Small intestine (tissue), 7 donors: ENCODE measurements around the gene CDS1. TPM values are rescaled to one million over a fixed set of nuclear protein-coding genes. Genes with fewer than 3 reads are reported as not detected.

ENCODE experiments used
- DNase-seq, 2 donors: peaks; one replicate each; pipeline versions ENCODE4 v3.0.0 to v3.0.0-alpha.2; 2013
- FAIRE-seq: peaks from 2 replicates; lab custom pipeline; 2012; peaks lifted over from hg19 to GRCh38; lab: Jason Lieb, UNC
- H3K27ac ChIP-seq, 3 donors: one replicate each; pipeline ENCODE4 v1.5.1; 2013; ENCODE audit warnings: low read length in 2 of 3, mild to moderate bottlenecking in 2 of 3, control low read depth in 1 of 3, inconsistent platforms in 1 of 3, low read depth in 1 of 3, moderate library complexity in 1 of 3
- H3K27me3 ChIP-seq, 3 donors: one replicate each; pipeline ENCODE4 v1.6.1; 2013; ENCODE audit warnings: low read length in 3 of 3, inconsistent platforms in 1 of 3; ENCODE audit not compliant: control insufficient read depth in 3 of 3, insufficient read depth in 3 of 3
- H3K36me3 ChIP-seq, 3 donors: one replicate each; pipeline ENCODE4 v1.6.1; 2013; ENCODE audit warnings: low read length in 3 of 3, inconsistent platforms in 1 of 3, low read depth in 1 of 3, mild to moderate bottlenecking in 1 of 3, moderate library complexity in 1 of 3; ENCODE audit not compliant: control insufficient read depth in 3 of 3, insufficient read depth in 2 of 3
- H3K4me1 ChIP-seq, 3 donors: one replicate each; pipeline ENCODE4 v1.6.1; 2013; ENCODE audit warnings: low read length in 2 of 3, inconsistent platforms in 1 of 3, low read depth in 1 of 3, mild to moderate bottlenecking in 1 of 3, moderate library complexity in 1 of 3; ENCODE audit not compliant: control insufficient read depth in 3 of 3, insufficient read depth in 2 of 3
- H3K4me3 ChIP-seq, 3 donors: one replicate each; pipeline ENCODE4 v1.5.1; 2013; ENCODE audit warnings: low read length in 3 of 3, control low read depth in 1 of 3, inconsistent platforms in 1 of 3, low read depth in 1 of 3, mild to moderate bottlenecking in 1 of 3, moderate library complexity in 1 of 3
- H3K9me3 ChIP-seq, 2 donors: one replicate each; pipeline ENCODE4 v1.6.1; 2013; ENCODE audit warnings: low read depth in 1 of 2, low read length in 1 of 2; ENCODE audit not compliant: control insufficient read depth in 2 of 2, insufficient read depth in 1 of 2
- WGBS, 3 donors: extraction: QIAGEN DNeasy Blood & Tissue Kit; methylation state at CpG; one replicate each; pipeline ENCODE4 v1.1.7; 2013; 5-methylcytosine and 5-hydroxymethylcytosine counted together
- polyA plus RNA-seq, 4 donors: library from polyadenylated mRNA; stranded (reverse) in 3 of 4; unstranded in 1 of 4; fragments of 200-250 nt in 3 of 4; fragments of 120-200 nt in 1 of 4; gene quantifications; one replicate each; pipeline versions ENCODE4 v1.2.1 to v1.2.3, GENCODE V29; 2013
- donor health status: healthy with polysubstance abuse.
- donor health status: control.
- donor health status: control.
- donor health status: Bipolar disorder and iron deficiency.
- donor health status: healthy.

The CDS1 gene
- polyA plus RNA-seq, 4 donors, result 19.2 to 65.4 (median 27.0) TPM

DNA sequence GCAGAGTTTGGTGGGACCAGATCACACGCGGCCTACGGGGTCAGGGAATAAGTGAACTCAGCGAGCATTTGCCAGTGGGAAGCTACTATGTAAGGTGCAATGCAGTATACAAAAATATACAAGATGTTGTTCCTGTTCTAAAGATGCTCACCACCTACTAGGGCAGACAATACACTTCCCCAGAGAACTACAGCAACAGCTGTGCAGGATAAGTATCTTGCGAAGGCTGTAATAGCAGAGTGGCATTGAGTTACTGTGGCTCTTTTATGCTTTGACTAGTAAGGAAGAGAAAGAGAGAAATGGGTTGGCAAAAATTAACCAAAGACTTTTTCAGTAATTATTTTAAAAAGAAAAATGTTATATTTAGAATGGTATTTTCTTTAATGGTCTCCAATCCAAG, 61.2 kb downstream of the CDS1 start:
- peaks cover 0 to 14% (median 2%) of the 10 kb centered on the region in 3 donors for H3K36me3 ChIP-seq
- WGBS, 3 donors, result 88 to 93% (median 91%) methylated on average over 5 of the region's 5 CpGs
- no peaks in the 10 kb centered on the region for H3K9me3 ChIP-seq
- FAIRE-seq (no peak), DNase-seq (no peak)
- H3K27ac ChIP-seq, result no peak overlapping the region
- H3K27me3 ChIP-seq, result no peaks in the 10 kb centered on the region
- no peak overlapping the region for H3K4me3 ChIP-seq
- peaks cover 0 to under 1% (median 0%) of the 10 kb centered on the region in 3 donors for H3K4me1 ChIP-seq

DNA sequence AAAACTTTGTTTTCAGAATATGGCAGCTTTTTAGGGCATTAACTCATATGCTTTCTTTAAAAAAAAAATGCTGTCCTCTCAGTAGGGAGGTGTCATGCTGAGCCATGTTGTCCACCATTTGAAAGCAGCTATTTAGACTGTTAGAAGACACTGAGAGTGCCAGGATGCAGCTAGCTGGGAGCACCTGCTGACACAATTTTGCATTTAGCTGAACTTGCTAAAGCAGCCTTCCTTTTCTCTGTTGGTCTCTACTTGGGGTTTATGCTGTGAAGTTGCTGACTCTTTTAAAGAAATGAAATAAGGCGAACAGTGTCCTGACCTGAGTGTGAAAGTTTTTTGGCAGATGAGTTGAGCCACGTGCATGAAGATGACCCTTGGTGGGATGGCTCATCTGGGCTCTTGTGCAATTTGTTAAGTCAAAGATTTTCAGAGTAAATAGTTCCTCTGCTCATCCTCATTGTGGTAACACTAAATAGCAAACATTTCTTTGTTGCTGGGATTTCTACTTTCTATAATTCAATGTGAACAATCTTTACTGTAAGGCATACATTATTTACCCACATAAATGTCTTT, 64.5 kb downstream of the CDS1 start:
- H3K9me3 ChIP-seq, result no peaks in the 10 kb centered on the region
- peaks cover 0 to 10% (median 10%) of the 10 kb centered on the region in 3 donors for H3K36me3 ChIP-seq
- H3K4me3 ChIP-seq, result no peak overlapping the region
- no peak for FAIRE-seq
- no peak overlapping the region for H3K27ac ChIP-seq
- DNase-seq, result no peak
- H3K27me3 ChIP-seq, result no peaks in the 10 kb centered on the region
- 61 to 80% (median 78%) methylated on average over 2 of the region's 2 CpGs for WGBS, 3 donors
- peaks cover 0 to 4% (median 0%) of the 10 kb centered on the region in 3 donors for H3K4me1 ChIP-seq

DNA sequence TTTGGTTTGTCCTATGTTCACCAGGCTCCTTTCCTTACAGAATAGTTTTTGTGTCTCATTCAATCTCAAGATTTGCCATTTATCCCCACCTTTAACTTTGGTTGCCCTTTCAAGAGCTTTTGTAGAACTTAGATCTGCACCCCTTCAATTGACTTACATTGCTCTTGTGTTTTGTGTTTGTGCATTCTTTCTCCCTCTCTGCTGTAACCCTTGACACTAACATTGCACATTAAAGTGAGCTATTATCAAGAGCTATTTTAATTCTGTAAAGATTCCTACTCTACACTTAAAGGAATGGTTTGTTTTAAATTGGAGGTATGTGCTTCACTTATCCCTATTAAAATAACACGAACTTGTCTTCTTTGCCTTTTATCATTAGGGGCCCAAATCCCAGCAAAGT, 65.3 kb downstream of the CDS1 start:
- no peaks in the 10 kb centered on the region for H3K9me3 ChIP-seq
- no peak overlapping the region for H3K27ac ChIP-seq
- no peaks in the 10 kb centered on the region for H3K27me3 ChIP-seq
- no peak overlapping the region for H3K4me3 ChIP-seq
- peaks cover 0 to 10% (median 10%) of the 10 kb centered on the region in 3 donors for H3K36me3 ChIP-seq
- WGBS, 3 donors, result 63 to 71% (median 64%) methylated on average over 1 of the region's 1 CpG
- peaks cover 0 to 4% (median 0%) of the 10 kb centered on the region in 3 donors for H3K4me1 ChIP-seq
- FAIRE-seq (no peak), DNase-seq (no peak)

DNA sequence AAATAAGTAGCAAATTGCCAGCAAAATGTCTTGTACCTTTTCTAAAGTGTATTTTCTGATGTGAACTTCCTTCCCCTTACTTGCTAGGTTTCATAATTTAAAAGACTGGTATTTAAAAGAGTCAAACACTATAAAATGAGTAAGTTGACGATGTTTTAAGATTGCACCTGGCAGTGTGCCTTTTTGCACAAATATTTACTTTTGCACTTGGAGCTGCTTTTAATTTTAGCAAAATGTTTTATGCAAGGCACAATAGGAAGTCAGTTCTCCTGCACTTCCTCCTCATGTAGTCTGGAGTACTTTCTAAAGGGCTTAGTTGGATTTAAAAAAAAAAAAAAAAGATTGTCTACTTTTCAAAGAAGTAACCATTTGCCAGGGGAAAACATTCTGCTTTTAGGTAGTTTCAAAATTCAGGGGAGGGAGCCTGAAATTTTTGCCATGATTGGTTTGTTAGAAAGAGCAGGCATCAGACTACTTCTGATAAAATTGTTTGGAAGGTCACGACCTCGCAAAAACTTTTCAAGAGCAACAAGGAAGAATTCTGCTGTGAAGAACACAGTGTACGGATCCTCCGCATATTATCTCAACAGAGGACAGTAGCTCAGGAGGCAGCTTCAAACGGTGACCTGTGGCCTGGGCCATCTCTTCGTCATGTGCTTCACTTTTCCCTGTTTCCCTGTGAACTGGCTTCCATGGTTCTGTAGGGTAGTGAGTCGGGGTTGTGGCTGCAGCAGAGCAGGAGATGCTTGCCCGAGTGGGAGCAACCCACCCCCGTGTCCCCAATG, 66.1 kb downstream of the CDS1 start:
- WGBS, 3 donors, result 73 to 80% (median 73%) methylated on average over 10 of the region's 10 CpGs
- Histone ChIP-seq H3K4me1 (peaks cover 0 to 4% (median 0%) of the 10 kb centered on the region in 3 donors), H3K27me3 (no peaks in the 10 kb centered on the region), H3K9me3 (no peaks in the 10 kb centered on the region), H3K4me3 (no peak overlapping the region), H3K36me3 (peaks cover 0 to 10% (median 10%) of the 10 kb centered on the region in 3 donors), H3K27ac (no peak overlapping the region)
- DNase-seq, result no peak
- FAIRE-seq, result no peak

DNA sequence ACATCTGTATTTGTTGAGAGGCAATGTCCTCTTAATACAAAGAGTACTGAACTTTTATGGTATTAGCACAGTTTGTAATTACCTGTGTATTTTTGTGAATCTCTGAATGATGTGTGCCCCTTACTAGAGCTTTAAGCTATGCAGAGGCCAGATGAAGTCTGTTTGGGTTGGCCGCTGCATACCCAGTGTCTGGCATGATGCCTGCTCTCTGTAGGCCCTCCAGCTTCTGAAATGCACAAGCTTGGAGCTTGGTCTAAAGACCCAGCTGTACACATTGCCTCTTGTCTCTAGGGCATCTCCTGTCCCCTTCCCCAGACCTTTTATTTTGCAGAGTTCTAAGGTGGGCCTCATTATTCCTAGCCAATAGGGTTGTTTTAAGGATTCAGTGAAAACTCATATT, 68.6 kb downstream of the CDS1 start:
- WGBS, 3 donors, result 86 to 100% (median 96%) methylated on average over 1 of the region's 1 CpG
- DNase-seq (no peak), FAIRE-seq (no peak)
- Histone ChIP-seq H3K4me1 (peaks cover 0 to 4% (median 0%) of the 10 kb centered on the region in 3 donors), H3K27ac (no peak overlapping the region), H3K27me3 (no peaks in the 10 kb centered on the region), H3K9me3 (peaks cover 0 to 1% of the 10 kb centered on the region in 2 donors), H3K4me3 (no peak overlapping the region), H3K36me3 (peaks cover 0 to 14% (median 10%) of the 10 kb centered on the region in 3 donors)

DNA sequence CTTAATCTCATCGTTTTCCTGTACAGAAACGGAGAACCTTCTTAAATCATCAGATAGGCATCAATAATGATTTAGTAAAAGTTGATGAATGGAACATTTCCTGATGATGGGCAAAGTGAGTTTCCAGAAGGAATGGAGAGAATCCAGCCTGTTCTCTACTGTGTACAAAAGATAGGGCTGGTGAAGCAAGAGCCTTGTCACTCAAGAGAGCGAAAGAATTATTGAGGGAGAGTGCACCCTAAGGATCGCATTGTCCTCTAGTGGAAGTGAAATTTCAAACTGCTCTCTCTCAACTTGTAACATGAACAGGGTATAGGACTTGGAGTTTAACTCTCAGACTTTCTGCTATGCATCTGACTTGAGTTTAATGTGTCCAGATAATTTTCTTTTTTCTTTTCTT, 69.6 kb downstream of the CDS1 start:
- H3K27me3 ChIP-seq, result no peaks in the 10 kb centered on the region
- no peak overlapping the region for H3K4me3 ChIP-seq
- H3K36me3 ChIP-seq, result peaks cover 0 to 11% (median 10%) of the 10 kb centered on the region in 3 donors
- DNase-seq, result no peak
- H3K9me3 ChIP-seq, result peaks cover 0 to 11% of the 10 kb centered on the region in 2 donors
- no peak for FAIRE-seq
- no peak overlapping the region for H3K27ac ChIP-seq
- H3K4me1 ChIP-seq, result peaks cover 0 to 4% (median 0%) of the 10 kb centered on the region in 3 donors
- WGBS, 3 donors, result 93 to 94% (median 93%) methylated on average over 4 of the region's 4 CpGs

DNA sequence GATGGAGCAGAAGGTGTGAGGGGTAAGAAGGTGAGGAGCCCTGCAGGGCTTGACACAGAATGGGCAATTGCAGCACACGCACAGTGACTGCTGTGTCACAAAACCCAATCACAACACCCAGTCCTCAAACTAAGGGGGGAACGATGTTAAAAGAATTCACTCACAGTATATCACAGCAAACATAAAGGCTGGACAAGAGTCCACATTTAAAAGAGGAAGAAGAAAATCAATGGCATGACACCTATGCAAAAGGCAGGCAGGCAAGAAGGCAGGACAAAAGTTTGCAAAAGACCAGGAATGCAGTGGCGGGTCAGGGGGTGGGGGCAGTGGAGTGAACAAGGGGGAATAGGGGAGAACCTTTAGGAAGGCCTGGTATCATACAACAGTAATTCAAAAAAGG, 77.7 kb downstream of the CDS1 start:
- 51 to 74% (median 71%) methylated on average over 3 of the region's 3 CpGs for WGBS, 3 donors
- Histone ChIP-seq H3K27ac (peak overlapping the region; percentile 1 to 76 (median 40)), H3K4me1 (peaks cover 3 to 31% (median 7%) of the 10 kb centered on the region in 3 donors), H3K27me3 (no peaks in the 10 kb centered on the region), H3K9me3 (peaks cover 0 to 40% of the 10 kb centered on the region in 2 donors), H3K4me3 (no peak overlapping the region), H3K36me3 (peaks cover 0 to 6% (median 0%) of the 10 kb centered on the region in 3 donors)
- DNase-seq (peak in 1 of 2 donors; percentile 9), FAIRE-seq (no peak)

DNA sequence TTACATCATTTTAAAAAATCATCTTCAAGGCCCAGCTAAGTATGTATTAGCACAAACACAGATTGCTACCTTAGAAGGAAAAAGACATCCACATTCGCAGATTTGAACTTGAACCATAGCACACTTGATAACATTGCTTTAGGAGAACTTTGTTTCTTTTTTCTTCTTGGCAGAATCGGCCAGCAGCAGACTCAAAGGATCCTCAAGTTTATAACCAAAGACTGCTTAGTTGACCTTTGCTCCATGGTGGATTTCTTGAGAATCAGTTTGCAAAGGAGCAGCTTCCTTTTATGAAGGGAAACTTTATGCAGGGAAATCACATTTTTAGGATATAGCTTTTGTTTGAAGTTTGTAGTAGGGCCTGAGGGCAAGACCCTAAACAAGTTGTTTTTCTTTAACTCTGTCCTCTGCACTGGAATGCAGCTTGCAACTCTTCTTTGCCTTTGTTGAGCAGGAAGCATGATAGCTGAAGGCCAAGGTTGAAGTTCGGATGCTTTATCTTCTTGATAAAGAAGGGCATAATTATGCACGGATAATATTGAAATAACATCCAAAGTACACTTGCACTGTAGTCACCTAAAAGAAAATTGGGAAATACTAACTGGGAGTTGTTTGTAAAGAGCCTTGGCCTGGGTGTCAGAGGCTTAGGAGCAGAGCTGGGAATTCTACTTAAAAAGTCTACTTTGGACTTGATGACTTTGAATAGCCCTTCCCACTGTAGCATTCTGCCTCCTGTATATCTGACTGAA, 78.4 kb downstream of the CDS1 start:
- Histone ChIP-seq H3K4me1 (peaks cover 3 to 31% (median 7%) of the 10 kb centered on the region in 3 donors), H3K27me3 (no peaks in the 10 kb centered on the region), H3K27ac (peak overlapping the region in 2 of 3 donors; percentile 12 to 76), H3K36me3 (peaks cover 0 to 6% (median 0%) of the 10 kb centered on the region in 3 donors), H3K9me3 (peaks cover 0 to 40% of the 10 kb centered on the region in 2 donors), H3K4me3 (no peak overlapping the region)
- DNase-seq (peak; percentile 83 to 95), FAIRE-seq (no peak)
- 9 to 43% (median 24%) methylated on average over 4 of the region's 4 CpGs for WGBS, 3 donors
